ENCODE data around the gene ASCC2. TPM values are rescaled to one million over a fixed set of nuclear protein-coding genes. Genes with fewer than 3 reads are reported as not detected.

ASCC2 gene
- total and polyA plus RNA-seq, 4 donors, result 34.6 to 43.7 (median 38.7) TPM

DNA sequence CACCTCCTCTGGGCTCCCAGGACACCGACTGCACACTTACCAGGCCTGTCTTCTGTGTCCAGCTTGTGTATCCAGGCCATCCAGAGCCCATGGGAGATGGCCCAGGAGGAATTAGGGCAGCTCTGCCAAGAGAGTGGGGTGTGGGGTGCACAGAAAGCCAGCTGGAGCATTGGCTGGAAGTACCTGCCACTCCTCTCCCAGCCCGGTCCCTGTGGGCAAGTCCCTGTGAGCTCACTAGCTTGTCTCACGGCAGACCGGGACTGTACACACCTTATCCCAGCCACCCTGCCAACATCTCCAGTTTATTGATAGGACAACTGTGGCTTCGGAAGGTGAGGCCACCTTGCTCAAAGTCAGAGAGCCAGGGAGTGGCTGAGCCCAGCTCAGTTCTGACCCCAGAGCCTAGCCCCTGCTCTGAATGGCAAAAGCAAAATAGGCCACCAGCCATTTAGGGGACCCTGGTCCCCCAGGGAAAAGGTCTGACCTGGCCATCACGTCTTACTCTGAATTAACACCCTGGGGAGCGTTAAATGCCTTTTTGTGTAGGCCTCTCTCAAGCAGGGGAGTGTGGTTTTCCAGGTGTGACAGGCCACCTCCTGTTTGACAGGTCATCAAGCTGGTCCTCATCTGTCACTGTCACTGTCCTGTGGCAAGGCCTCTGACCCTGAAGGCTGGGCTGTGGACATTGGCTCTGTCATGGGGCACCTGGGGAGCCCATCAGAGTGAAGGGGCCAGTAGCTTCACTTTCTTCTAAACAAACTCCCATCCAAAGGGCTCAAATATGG, 55.8 kb downstream of the ASCC2 start:
- TF ChIP-seq TAF1 (conservative IDR thresholded peaks at IDR 0.05) (no peak), RAD21 (IDR thresholded peaks at IDR 0.05) (peak; percentile 11 to 51), FOXA2 (IDR thresholded peaks at IDR 0.05) (peak; percentile 21), SP1 (IDR thresholded peaks at IDR 0.05) (peak; percentile 41), RXRA (IDR thresholded peaks at IDR 0.05) (peak; percentile 31 to 52), HNF4G (IDR thresholded peaks at IDR 0.05) (no peak), EGR1 (IDR thresholded peaks at IDR 0.05; ENCODE audit: low read depth in 2 of 2) (no peak), HNF4A (conservative IDR thresholded peaks at IDR 0.05) (peak; percentile 18 to 31), GABPA (IDR thresholded peaks at IDR 0.05 in 1 of 2, conservative IDR thresholded peaks at IDR 0.05 in 1 of 2) (no peak), YY1 (IDR thresholded peaks at IDR 0.05) (no peak), JUND (IDR thresholded peaks at IDR 0.05) (peak in 1 of 2 donors; percentile 10), FOXA1 (IDR thresholded peaks at IDR 0.05) (no peak), NR2F2 (IDR thresholded peaks at IDR 0.05) (no peak)
- TF ChIP-seq, protein P1, sequence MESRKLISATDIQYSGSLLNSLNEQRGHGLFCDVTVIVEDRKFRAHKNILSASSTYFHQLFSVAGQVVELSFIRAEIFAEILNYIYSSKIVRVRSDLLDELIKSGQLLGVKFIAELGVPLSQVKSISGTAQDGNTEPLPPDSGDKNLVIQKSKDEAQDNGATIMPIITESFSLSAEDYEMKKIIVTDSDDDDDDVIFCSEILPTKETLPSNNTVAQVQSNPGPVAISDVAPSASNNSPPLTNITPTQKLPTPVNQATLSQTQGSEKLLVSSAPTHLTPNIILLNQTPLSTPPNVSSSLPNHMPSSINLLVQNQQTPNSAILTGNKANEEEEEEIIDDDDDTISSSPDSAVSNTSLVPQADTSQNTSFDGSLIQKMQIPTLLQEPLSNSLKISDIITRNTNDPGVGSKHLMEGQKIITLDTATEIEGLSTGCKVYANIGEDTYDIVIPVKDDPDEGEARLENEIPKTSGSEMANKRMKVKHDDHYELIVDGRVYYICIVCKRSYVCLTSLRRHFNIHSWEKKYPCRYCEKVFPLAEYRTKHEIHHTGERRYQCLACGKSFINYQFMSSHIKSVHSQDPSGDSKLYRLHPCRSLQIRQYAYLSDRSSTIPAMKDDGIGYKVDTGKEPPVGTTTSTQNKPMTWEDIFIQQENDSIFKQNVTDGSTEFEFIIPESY (IDR thresholded peaks at IDR 0.05), result no peak
- TF ChIP-seq, protein P2, sequence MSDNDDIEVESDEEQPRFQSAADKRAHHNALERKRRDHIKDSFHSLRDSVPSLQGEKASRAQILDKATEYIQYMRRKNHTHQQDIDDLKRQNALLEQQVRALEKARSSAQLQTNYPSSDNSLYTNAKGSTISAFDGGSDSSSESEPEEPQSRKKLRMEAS (IDR thresholded peaks at IDR 0.05), result no peak
- TF ChIP-seq, protein P3, sequence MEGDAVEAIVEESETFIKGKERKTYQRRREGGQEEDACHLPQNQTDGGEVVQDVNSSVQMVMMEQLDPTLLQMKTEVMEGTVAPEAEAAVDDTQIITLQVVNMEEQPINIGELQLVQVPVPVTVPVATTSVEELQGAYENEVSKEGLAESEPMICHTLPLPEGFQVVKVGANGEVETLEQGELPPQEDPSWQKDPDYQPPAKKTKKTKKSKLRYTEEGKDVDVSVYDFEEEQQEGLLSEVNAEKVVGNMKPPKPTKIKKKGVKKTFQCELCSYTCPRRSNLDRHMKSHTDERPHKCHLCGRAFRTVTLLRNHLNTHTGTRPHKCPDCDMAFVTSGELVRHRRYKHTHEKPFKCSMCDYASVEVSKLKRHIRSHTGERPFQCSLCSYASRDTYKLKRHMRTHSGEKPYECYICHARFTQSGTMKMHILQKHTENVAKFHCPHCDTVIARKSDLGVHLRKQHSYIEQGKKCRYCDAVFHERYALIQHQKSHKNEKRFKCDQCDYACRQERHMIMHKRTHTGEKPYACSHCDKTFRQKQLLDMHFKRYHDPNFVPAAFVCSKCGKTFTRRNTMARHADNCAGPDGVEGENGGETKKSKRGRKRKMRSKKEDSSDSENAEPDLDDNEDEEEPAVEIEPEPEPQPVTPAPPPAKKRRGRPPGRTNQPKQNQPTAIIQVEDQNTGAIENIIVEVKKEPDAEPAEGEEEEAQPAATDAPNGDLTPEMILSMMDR (IDR thresholded peaks at IDR 0.05; ENCODE audit: low read depth, low read length, missing input control), result no peak
- TF ChIP-seq, protein P4, sequence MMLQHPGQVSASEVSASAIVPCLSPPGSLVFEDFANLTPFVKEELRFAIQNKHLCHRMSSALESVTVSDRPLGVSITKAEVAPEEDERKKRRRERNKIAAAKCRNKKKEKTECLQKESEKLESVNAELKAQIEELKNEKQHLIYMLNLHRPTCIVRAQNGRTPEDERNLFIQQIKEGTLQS (IDR thresholded peaks at IDR 0.05), result no peak
- TF ChIP-seq, protein P5, sequence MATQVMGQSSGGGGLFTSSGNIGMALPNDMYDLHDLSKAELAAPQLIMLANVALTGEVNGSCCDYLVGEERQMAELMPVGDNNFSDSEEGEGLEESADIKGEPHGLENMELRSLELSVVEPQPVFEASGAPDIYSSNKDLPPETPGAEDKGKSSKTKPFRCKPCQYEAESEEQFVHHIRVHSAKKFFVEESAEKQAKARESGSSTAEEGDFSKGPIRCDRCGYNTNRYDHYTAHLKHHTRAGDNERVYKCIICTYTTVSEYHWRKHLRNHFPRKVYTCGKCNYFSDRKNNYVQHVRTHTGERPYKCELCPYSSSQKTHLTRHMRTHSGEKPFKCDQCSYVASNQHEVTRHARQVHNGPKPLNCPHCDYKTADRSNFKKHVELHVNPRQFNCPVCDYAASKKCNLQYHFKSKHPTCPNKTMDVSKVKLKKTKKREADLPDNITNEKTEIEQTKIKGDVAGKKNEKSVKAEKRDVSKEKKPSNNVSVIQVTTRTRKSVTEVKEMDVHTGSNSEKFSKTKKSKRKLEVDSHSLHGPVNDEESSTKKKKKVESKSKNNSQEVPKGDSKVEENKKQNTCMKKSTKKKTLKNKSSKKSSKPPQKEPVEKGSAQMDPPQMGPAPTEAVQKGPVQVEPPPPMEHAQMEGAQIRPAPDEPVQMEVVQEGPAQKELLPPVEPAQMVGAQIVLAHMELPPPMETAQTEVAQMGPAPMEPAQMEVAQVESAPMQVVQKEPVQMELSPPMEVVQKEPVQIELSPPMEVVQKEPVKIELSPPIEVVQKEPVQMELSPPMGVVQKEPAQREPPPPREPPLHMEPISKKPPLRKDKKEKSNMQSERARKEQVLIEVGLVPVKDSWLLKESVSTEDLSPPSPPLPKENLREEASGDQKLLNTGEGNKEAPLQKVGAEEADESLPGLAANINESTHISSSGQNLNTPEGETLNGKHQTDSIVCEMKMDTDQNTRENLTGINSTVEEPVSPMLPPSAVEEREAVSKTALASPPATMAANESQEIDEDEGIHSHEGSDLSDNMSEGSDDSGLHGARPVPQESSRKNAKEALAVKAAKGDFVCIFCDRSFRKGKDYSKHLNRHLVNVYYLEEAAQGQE (IDR thresholded peaks at IDR 0.05), result no peak
- no peaks in the 10 kb centered on the region for H3K36me3 ChIP-seq (ENCODE audit: control insufficient read depth in 4 of 4, insufficient read depth in 3 of 4, low read depth in 1 of 4, low read length in 3 of 4)
- H3K4me1 ChIP-seq (ENCODE audit: control insufficient read depth in 4 of 4, insufficient read depth in 4 of 4, low read length in 3 of 4), result peaks cover 15 to 33% (median 26%) of the 10 kb centered on the region in 4 donors
- no peak overlapping the region for H3K9ac ChIP-seq (ENCODE audit: low read depth in 1 of 2, low read length in 2 of 2)
- H3K9me3 ChIP-seq (ENCODE audit: control insufficient read depth in 4 of 4, low read length in 3 of 4), result no peaks in the 10 kb centered on the region
- peak overlapping the region; percentile 2 to 48 for H3K27ac ChIP-seq (ENCODE audit: low read depth in 1 of 2, low read length in 2 of 2)
- WGBS, result 47% methylated on average over 7 of the region's 7 CpGs
- DNase-seq (ENCODE audit: low spot score), result no peak
- H3K27me3 ChIP-seq (ENCODE audit: control insufficient read depth in 4 of 4, insufficient read depth in 4 of 4, low read length in 3 of 4), result no peaks in the 10 kb centered on the region
- no peak overlapping the region for H3K4me3 ChIP-seq (ENCODE audit: low read depth in 1 of 3, low read length in 3 of 3)
